Suppressor macrophage treated with lipopolysaccharide for 4 hours (primary cell): ENCODE results near the gene PPP2CA.
"Not testable (repeated sequence)": the region's sequence is repeated elsewhere in the genome, so short reads cannot be mapped to it uniquely, and the experiment has no call there.

Source experiments
- DNase-seq: peaks from one replicate; pipeline ENCODE4 v3.0.0-alpha.2; 2020

Gene PPP2CA

GRCh38 chr5:134245101-134245604 lies 19.3 kb upstream of the PPP2CA start:
- DNase-seq = no peak

- DNase-seq = no peak
These were observed 16.3 kb upstream of the PPP2CA start for GRCh38 chr5:134242146-134242545.

DNA sequence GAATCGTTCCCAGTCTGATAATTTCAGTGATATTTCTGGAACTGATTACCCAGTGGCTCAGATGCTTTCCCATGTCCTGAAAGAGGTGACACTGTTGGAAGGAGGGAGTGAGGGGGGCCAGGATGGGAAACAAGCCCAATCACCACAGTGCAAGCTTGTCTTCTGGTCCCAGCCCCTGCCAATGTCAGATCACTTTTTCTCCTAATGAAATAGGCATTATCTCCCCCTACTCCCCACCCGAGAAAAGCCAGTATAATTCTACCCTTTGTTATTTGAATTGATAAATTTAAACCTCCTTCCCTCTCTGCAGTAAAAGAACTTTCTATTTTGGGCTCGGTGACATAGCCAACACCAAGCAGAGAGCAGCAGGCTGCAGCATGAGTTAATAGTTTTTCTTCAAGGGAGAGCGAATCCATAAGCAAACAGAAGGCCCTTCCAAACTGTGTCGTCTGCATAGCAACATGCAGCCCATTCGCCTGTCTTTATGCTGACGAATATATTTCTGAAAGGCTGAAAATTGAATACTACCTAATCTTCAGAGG lies 14.6 kb upstream of the PPP2CA start:
- DNase-seq = no peak

- DNase-seq = no peak
These were observed 10.9 kb upstream of the PPP2CA start for GRCh38 chr5:134236820-134237219.

GRCh38 chr5:134236318-134236717 lies 10.4 kb upstream of the PPP2CA start:
- DNase-seq = no peak

GRCh38 chr5:134228624-134229023 lies 2.8 kb upstream of the PPP2CA start:
- DNase-seq = no peak

GRCh38 chr5:134227776-134228175 lies 1.9 kb upstream of the PPP2CA start:
- DNase-seq = no peak

GRCh38 chr5:134227259-134227658 lies 1.4 kb upstream of the PPP2CA start:
- DNase-seq = no peak

DNA sequence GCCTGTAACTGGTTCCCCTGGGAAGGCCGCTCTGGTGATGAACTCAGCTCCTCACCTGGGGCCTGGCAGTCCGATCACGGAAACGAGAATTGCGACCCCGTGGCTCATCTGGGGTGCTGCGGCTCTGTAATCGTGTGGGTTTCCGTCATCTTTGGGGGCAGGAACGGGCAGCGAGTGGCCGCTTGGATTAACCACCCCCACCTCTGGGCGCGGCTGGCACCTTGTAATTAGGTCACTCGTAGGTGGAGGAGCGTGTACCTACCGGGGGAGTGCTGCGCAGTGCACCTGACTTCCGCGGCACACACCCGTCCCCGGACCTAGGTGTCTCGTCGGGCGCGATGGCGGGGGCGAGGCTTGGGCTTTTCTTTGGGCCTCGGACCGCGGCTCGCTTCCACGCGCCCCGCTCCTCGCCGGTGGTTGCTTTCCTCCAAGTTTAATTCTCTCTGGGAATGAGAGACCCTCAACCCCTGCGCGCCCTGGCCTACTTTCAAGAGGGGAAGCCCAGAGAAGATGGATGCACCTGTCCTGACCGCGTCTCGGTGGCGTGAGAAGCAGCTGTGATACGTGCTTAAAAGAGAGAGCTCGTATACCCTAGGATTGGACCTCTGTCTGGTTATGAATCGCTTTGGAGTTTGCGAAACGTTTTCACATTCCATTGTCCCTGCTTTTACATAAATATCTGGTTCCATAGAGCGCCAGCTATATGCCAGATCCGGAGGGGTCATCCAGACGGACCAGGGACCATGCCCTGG lies 744 bp upstream of the PPP2CA start:
- no peak for DNase-seq

DNA sequence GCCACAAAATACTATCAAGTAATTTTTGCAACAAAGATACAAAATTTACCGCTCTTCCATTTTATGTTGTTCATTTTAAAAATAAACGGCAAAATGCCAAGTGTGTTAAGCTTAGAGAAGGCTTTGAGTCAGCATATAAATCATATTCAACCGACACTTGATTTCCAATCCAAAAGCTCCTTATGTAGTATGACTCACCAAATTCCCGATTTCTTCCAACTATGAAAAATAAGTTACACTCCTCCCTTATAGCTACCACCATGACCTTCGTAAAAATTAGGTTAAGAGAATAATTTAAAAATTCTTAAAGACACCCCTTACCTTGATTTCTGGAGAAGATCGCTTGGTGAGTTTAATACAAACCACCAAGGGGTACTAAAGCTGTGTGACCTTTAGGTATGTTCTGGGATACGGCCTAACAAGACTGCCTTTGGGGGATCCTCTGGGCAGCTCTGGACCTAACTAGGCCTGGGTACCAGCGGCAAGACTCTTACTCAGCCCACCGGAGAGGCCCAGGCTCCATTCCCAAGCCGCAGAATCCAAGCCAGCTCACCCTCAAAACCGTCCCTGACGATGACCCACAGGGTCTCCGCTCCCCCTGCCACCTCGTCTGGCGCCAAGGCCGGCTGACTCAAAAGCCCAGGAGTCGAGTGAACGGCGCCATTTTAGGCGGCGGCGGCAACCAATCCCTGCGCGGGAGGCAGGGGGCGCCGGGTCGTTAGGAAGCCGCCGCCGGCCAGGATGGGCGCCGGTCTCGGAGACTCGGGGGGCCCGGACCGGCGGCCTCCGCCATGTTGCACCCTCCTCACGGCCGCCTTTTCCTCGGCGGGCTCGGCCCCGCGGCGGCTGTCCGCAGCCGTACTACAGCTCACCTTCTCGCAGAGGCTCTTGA lies 739 bp downstream of the PPP2CA start:
- peak; percentile 73 for DNase-seq

GRCh38 chr5:134223406-134224248 lies 2.2 kb downstream of the PPP2CA start:
- DNase-seq = peak; percentile 28

GRCh38 chr5:134221690-134222089 lies 4.2 kb downstream of the PPP2CA start:
- not testable (repeated sequence) for DNase-seq

- DNase-seq = no peak
These were observed 10.1 kb downstream of the PPP2CA start for GRCh38 chr5:134215757-134216156.

DNA sequence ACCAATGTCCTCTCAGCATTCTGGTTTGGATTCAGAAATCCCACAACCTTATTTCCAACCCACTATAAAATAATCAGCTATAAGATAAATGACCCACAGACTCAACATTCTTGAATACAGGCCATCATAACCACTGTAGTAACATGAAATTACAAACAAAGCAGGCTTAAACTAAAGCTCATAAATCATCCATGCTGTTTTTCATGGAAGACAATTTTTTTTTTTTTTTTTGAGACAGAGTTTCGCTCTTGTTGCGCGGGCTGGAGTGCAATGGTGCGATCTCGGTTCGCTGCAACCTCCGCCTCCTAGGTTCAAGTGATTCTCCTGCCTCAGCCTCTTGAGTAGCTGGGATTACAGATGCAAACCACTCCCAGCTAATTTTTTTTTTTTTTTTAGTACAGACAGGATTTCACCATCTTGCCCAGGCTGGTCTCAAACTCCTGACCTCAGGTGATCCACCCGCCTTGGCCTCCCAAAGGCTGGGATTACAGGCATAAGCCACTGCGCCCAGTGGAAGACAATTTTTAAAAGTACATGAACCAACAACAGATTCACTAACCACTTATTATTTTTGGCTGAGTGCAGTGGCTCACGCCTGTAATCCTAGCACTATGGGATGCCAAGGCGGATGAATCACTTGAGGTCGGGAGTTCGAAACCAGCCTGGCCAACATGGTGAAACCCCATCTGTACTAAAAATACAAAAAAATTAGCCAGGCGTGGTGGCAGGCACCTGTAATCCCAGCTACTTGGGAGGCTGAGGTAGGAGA lies 14.4 kb downstream of the PPP2CA start:
- not testable (repeated sequence) for DNase-seq

DNA sequence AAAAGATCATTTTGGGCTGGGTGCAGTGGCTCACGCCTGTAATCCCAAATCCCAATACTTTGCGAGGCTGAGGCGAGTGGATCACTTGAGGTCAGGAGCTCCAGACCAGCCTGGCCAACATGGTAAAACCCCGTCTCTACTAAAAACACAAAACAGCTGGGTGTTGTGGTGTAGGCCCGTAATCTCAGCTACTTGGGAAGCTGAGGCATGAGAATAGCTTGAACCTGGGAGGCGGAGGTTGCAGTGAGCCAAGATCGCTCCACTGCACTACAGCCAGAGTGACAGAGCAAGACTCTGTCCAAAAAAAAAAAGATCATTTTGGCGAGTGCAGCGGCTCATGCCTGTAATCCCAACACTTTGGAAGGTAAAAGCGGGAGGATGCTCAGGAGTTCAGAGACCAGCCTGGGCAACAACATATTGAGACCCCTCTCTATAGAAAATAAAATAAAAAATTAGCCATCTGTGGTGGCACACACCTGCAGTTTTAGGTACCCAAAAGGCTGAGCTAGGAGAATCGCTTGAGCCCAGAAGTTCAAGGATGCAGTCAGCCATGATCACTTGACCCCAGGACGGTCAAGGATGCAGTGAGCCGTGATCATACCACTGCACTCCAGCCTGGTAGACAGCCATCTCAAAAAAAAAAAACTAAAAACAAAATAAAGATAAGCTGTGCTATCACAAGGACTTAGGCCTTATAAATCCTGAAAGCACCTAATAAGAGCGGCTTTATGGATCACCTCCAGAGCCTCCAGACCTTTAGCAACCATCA lies 16.2 kb downstream of the PPP2CA start:
- DNase-seq = no peak

DNA sequence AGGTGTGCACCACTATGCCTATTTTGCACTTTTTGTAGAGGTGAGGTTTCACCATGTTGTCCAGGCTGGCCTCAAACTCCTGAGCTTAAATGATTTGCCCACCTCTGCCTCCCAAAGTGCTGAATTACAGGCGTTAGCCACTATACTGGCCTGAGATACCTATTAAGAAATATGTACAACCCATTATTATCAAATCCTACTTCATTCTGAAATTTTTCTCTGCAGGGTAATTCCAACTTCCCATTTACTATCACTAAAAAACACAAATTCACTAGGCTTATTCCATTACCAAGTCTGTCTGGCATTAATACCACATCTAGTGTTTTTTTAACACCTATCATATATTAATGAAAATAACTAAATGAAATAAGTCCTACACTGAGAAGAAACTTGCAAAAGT lies 18.2 kb downstream of the PPP2CA start:
- peak; percentile 23 for DNase-seq

GRCh38 chr5:134206627-134207160 lies 19.2 kb downstream of the PPP2CA start:
- no peak for DNase-seq

DNA sequence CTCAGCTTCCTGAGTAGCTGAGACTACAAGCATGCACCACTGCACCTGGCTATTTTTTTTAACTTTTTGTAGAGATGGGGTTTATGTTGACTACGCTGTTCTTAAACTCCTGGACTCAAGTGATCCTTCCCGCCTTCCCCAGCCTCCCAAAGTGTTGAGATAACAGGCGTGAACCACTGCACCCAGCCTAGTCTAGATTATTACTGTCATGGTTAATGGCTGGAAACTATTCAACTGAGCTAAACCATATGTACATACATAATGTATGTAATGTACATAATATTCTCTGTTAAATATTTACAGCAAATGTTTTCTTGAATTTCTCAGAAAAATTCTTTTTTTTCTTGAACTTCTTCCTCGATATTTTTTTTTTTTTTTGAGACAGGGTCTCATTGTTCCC lies 21.3 kb downstream of the PPP2CA start:
- DNase-seq = no peak

- DNase-seq = no peak
These were observed 22.2 kb downstream of the PPP2CA start for GRCh38 chr5:134203630-134204029.

- DNase-seq = no peak
These were observed 30.2 kb downstream of the PPP2CA start for GRCh38 chr5:134195666-134196065.

DNA sequence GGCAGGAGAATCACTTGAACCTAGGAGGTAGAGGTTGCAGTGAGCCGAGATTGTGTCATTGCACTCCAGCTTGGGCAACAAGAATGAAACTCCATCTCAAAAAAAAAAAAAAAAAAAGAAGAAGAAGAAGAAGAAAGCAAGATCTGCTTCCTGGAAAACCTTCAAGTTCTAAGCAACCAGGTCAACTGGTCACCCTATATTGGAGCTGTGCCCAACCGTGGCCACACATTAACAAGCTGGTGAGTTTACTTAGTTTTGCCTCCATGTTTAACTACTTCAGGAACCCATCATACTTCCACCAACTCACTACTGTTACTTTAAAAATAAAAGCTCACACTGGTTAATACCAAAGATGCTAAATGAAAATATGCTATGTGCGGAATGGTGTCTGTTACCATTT lies 36.8 kb downstream of the PPP2CA start:
- no peak for DNase-seq
